ENCODE measurements around the gene PGAP3.
"Not testable (repeated sequence)": the region's sequence is repeated elsewhere in the genome, so short reads cannot be mapped to it uniquely, and the experiment has no call there.

Gene PGAP3

DNA sequence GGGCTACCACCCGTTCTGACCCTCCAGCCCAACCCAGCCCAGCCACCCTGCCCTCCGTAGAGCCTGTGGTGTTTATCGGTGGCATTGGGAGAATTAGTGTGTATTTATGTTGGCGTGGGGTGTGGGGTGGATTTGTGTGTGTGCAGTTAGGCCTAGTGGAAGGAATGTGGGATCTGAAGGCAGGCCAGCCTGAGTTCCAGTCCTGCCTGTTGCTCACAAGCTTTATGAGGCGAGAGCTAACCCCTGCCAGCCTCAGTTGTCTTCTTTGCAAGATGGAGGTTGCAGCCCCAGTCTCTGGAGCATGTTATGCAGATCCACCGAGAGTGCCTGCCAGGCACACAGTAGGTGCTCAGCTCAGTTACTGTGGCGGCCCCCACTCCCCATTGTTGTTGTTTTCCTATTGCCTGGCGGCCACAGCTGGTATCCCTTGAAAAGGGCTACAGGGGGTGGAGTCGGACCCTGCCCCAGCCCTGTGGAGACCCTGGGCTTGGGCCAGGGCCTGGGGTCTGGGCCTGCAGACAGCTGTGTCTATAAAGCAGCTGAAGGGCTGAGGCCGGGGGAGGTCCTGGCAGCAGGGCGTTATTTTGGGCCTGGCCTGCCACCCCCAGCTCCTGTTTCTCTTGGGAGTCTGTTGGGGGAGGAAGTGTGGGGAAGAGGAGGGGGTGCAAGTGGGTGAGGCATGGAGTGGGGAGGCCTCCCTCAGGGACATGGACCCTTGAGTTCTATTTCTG lies 17.1 kb upstream of the PGAP3 start:
- Mint-ChIP-seq H3K27ac (no peak overlapping the region), H3K4me1 (ENCODE audit: low read depth) (peaks cover 16% of the 10 kb centered on the region), H3K36me3 (ENCODE audit: low read depth) (no peaks in the 10 kb centered on the region), H3K4me3 (no peak overlapping the region), H3K9me3 (no peaks in the 10 kb centered on the region), H3K27me3 (peaks cover 19% of the 10 kb centered on the region)

DNA sequence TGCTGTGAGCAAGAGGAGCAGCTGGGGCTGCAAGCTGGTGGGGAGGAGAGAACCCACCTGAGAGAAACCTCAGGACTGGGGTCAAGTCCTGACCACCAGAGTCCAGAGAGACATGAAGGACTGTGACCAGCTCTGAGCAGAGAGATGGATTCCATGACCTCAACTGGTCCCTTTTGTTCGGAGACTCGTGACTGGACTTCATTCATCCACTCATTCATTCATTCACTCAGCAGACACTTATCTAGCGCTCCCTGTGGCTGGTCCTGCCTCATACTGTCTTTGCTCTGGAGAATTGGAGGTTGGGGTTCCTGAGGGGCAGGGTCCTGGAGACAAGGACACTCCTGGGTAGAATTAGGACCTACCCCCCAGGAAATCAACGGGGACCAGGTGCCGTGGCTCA lies 16.1 kb upstream of the PGAP3 start:
- Mint-ChIP-seq H3K27me3 (peaks cover 29% of the 10 kb centered on the region), H3K36me3 (ENCODE audit: low read depth) (no peaks in the 10 kb centered on the region), H3K4me1 (ENCODE audit: low read depth) (peaks cover 22% of the 10 kb centered on the region), H3K9me3 (no peaks in the 10 kb centered on the region), H3K4me3 (no peak overlapping the region), H3K27ac (no peak overlapping the region)

DNA sequence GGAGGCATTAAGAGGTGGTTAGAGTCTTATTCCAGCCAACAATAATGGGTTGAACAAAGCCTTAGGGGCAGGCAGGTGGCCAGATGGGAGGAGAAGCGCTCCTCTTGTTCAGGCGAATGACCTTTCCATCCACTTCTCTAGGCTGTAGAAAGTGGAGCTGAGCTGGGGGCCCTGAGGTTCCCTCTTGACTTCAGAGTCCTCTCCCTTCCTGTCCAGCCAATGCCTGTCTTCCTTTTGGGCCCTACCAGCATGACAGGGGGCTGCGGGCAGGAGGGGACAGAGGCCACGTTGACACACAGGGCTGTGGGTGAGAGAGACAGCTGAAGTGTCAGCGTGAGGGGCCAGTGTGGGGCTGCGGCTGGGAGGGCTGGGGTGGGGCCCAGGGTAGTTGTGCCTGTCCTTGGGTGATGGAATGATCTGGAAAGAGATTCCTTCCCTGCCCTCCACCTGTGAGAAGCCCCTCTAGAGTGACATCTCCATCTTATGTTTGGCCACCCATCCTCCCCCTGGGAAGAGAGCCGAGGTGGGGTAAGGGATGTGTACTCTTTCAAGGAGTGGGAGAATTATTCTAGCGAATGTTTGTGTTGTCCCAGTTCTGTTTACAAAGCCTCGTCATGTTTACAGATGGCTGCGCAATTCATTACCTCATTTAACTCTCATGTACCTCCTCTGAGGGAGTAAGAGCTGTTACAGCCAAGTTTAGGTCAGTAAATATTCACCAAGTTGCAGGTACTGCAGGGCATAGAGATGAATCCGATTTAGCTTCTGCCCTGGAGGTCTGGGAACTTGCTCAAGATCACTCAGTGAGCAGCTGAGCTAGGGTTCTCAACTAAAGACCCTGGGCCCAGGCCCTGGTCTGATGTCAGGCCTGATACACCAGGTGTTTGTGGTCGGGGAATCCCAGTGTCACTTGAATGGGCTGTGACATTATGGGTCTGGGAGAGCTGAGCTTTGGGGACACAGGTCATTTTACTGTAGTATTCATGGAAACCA lies 15.3 kb upstream of the PGAP3 start:
- no peak overlapping the region for H3K4me3 Mint-ChIP-seq
- H3K9me3 Mint-ChIP-seq = no peaks in the 10 kb centered on the region
- H3K27me3 Mint-ChIP-seq = peaks cover 36% of the 10 kb centered on the region
- H3K36me3 Mint-ChIP-seq (ENCODE audit: low read depth) = no peaks in the 10 kb centered on the region
- H3K4me1 Mint-ChIP-seq (ENCODE audit: low read depth) = peaks cover 22% of the 10 kb centered on the region
- H3K27ac Mint-ChIP-seq = peak overlapping the region; percentile 68

DNA sequence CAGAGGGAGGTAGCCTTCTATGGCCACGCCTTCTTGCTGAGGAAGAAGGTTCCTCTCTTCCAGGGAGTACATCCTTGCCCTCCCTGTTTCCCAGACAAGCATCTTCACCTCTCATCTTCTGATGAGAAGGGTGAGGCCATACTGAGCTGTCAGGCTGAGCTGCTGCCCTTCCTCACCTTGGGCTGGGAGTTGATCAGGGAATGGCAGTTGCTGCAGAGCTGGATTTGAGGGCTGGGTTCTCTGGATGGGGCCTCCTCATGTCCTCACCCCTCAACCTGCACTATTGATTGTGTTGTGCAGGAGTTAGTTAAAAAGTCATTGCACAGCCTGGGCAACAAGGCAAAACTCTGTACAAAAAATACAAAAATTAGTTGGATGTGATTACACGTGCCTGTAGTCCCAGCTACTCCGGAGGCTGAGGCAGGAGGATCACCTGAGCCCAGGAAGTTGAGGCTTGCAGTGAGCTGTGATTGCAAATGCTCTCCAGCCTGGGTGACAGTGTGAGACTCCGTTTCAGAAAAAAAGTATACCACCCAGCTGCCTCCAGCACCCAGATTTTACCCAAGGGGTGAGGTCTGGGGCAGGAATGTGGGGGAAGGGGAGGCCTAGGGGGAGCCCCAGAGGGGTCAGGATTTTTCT lies 14.0 kb upstream of the PGAP3 start:
- Mint-ChIP-seq H3K9me3 (no peaks in the 10 kb centered on the region), H3K27ac (no peak overlapping the region), H3K36me3 (ENCODE audit: low read depth) (no peaks in the 10 kb centered on the region), H3K4me1 (ENCODE audit: low read depth) (peaks cover 15% of the 10 kb centered on the region), H3K27me3 (peaks cover 39% of the 10 kb centered on the region), H3K4me3 (no peak overlapping the region)

DNA sequence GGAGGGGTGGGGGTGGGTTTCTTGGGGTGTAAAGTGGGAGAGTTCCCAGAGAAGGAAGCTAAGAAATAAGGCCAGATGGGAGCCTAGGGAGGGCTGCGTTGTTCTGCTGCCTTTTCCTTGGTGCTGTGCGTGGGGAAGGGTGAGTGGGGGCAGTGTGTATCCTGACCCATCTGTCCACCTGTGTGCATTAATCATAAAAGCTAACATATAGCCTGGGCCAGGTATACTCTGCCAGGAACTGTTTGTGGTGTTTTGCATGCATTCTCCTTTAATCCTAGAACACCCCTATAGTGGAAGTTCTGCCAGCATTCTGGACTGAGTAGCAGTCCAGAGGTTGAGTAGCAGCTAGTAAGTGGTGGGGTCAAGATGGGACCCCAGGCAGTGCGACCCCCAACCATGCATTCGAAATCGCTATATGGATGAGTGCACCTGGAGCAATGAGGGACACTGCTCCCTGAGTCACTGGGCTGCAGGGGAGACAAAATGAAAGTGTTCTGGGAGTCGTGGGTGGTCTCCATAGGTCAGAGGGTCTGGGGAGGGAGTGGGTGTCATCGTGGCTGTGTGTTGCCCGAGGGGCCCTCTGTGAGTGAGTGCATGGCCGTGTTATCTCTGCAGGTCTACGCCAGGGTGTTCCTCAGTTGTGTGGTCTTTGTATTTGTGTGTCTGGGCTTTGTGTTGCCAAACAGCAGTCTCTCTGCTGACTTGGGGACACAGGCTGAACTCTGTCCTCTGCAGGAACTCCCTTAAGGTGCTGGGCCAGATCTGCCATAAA lies 13.3 kb upstream of the PGAP3 start:
- no peak overlapping the region for H3K4me3 Mint-ChIP-seq

DNA sequence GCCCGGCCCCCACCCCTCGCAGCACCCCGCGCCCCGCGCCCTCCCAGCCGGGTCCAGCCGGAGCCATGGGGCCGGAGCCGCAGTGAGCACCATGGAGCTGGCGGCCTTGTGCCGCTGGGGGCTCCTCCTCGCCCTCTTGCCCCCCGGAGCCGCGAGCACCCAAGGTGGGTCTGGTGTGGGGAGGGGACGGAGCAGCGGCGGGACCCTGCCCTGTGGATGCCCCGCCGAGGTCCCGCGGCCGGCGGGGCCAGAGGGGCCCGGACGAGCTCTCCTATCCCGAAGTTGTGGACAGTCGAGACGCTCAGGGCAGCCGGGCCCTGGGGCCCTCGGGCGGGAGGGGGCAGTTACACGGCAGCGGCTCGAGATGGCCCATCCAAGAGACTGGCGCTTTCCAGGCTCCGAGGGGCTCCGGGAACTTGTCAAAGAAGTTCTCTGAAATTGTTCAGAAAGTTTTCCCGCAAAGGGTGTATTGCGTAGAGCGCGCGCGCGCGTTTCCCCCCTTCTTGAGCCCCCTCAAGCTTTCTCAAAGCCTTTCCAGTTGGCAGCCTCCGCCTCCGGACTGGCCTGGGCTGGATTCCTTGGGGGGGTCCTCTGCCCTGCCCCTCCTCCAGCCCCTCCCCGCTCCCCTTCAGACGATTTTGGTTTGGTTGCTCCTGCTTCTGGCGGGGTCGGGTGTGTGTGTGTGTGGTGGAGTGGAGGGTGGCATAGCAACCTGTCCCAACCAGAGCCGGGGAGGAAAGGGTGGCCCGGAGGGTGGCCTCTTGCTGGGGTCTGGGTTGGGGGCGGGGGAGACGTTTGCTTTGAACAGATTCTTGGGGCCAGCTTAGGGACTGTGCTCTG lies 12.5 kb upstream of the PGAP3 start:
- Mint-ChIP-seq H3K27ac (no peak overlapping the region), H3K9me3 (no peaks in the 10 kb centered on the region), H3K4me1 (ENCODE audit: low read depth) (peaks cover 12% of the 10 kb centered on the region), H3K36me3 (ENCODE audit: low read depth) (no peaks in the 10 kb centered on the region), H3K4me3 (no peak overlapping the region), H3K27me3 (peaks cover 39% of the 10 kb centered on the region)

More for the DNA sequence above, 13.3 kb upstream of the PGAP3 start:
- no peaks in the 10 kb centered on the region for H3K36me3 Mint-ChIP-seq (ENCODE audit: low read depth)
- no peak overlapping the region for H3K27ac Mint-ChIP-seq
- peaks cover 39% of the 10 kb centered on the region for H3K27me3 Mint-ChIP-seq
- H3K9me3 Mint-ChIP-seq = no peaks in the 10 kb centered on the region
- H3K4me1 Mint-ChIP-seq (ENCODE audit: low read depth) = peaks cover 12% of the 10 kb centered on the region

DNA sequence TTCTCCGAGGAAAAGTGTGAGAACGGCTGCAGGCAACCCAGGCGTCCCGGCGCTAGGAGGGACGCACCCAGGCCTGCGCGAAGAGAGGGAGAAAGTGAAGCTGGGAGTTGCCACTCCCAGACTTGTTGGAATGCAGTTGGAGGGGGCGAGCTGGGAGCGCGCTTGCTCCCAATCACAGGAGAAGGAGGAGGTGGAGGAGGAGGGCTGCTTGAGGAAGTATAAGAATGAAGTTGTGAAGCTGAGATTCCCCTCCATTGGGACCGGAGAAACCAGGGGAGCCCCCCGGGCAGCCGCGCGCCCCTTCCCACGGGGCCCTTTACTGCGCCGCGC lies 11.9 kb upstream of the PGAP3 start, which contains the start of gene ERBB2:
Gene ERBB2, plus strand, starts transcription at position 247 of the 330 bp plus-strand sequence. CDS start 175 bp downstream, outside the sequence.
- Mint-ChIP-seq H3K4me3 (no peak within 1 kb of the TSS), H3K27ac (no peak within 1 kb of the TSS), H3K9me3 (no peaks in the 10 kb centered on the region)

DNA sequence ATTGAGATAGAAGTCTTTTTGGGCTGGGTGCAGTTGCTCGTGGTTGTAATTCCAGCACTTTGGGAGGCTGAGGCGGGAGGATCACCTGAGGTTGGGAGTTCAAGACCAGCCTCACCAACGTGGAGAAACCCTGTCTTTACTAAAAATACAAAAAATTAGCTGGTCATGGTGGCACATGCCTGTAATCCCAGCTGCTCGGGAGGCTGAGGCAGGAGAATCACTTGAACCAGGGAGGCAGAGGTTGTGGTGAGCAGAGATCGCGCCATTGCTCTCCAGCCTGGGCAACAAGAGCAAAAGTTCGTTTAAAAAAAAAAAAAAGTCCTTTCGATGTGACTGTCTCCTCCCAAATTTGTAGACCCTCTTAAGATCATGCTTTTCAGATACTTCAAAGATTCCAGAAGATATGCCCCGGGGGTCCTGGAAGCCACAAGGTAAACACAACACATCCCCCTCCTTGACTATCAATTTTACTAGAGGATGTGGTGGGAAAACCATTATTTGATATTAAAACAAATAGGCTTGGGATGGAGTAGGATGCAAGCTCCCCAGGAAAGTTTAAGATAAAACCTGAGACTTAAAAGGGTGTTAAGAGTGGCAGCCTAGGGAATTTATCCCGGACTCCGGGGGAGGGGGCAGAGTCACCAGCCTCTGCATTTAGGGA lies 11.4 kb upstream of the PGAP3 start:
- H3K4me3 Mint-ChIP-seq; H3K27ac Mint-ChIP-seq; H3K9me3 Mint-ChIP-seq; H3K36me3 Mint-ChIP-seq (ENCODE audit: low read depth): not testable (repeated sequence)
- H3K27me3 Mint-ChIP-seq = peaks cover 39% of the 10 kb centered on the region
- H3K4me1 Mint-ChIP-seq (ENCODE audit: low read depth) = peaks cover 12% of the 10 kb centered on the region

More for the DNA sequence above, 11.9 kb upstream of the PGAP3 start, which contains the start of gene ERBB2:
- Mint-ChIP-seq H3K27me3 (peaks cover 39% of the 10 kb centered on the region), H3K4me1 (ENCODE audit: low read depth) (peaks cover 12% of the 10 kb centered on the region), H3K36me3 (ENCODE audit: low read depth) (no peaks in the 10 kb centered on the region)

DNA sequence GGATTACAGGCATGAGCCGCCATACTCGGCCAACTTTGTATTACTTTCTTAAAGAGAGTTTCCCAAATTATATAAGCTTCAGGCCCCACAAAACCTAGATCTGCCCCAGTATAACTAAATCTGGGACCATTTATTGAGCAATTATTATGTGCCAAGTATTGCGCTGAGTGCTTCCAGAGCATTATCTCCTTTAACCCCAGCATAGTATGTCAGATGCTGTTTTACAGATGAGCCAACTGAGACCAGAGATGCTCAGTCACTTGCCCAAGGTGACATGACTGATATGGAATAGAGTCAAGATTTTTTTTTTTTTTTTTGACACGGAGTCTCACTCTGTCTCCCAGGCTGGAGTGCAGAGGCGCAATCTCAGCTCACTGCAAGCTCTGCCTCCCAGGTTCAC lies 10.1 kb upstream of the PGAP3 start:
- peaks cover 39% of the 10 kb centered on the region for H3K27me3 Mint-ChIP-seq
- H3K27ac Mint-ChIP-seq = no peak overlapping the region
- peaks cover 5% of the 10 kb centered on the region for H3K4me1 Mint-ChIP-seq (ENCODE audit: low read depth)
- H3K36me3 Mint-ChIP-seq (ENCODE audit: low read depth) = no peaks in the 10 kb centered on the region
- H3K4me3 Mint-ChIP-seq = no peak overlapping the region
- no peaks in the 10 kb centered on the region for H3K9me3 Mint-ChIP-seq

DNA sequence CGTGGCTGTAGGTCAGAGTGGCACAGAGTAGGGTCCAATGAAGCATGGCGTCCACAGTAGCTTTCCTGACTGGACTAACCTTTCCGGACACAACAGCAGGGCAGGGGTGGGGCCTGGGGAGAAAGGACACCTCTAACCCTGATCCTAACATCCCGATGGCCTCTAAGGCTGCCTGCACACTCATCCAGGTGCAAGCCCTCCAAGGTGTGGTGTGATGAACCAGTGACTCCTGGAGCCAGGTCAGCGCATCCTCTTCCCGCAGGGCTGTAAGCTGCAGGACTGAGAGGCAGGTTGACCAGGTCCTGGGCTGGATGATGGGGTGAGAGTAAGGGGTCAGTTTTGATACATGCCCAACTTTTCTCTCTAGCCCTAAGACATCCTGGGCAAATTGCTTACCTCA lies 8.9 kb upstream of the PGAP3 start:
- Mint-ChIP-seq H3K36me3 (ENCODE audit: low read depth) (no peaks in the 10 kb centered on the region), H3K4me3 (no peak overlapping the region), H3K9me3 (no peaks in the 10 kb centered on the region), H3K4me1 (ENCODE audit: low read depth) (peaks cover 5% of the 10 kb centered on the region), H3K27me3 (peaks cover 33% of the 10 kb centered on the region), H3K27ac (no peak overlapping the region)

DNA sequence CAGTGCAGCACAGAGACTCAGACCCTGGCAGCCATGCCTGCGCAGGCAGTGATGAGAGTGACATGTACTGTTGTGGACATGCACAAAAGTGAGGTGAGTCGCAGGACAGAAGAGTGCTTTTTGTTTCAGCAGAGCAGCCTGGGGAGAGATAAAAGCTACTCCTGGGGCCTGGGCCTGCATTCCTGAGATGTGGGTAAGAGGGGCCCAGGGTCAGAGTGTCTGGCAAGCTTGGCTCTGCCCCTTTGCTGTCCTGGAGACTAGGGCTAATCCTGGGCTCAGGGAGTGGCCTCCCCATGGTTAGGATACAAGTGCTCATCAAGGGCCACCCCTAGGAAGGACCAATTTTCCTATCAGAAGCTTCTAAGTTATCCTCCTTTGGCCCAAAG lies 7.2 kb upstream of the PGAP3 start:
- peaks cover 20% of the 10 kb centered on the region for H3K27me3 Mint-ChIP-seq
- H3K4me1 Mint-ChIP-seq (ENCODE audit: low read depth) = peaks cover 5% of the 10 kb centered on the region
- no peaks in the 10 kb centered on the region for H3K9me3 Mint-ChIP-seq
- no peak overlapping the region for H3K4me3 Mint-ChIP-seq
- no peak overlapping the region for H3K27ac Mint-ChIP-seq
- H3K36me3 Mint-ChIP-seq (ENCODE audit: low read depth) = no peaks in the 10 kb centered on the region

DNA sequence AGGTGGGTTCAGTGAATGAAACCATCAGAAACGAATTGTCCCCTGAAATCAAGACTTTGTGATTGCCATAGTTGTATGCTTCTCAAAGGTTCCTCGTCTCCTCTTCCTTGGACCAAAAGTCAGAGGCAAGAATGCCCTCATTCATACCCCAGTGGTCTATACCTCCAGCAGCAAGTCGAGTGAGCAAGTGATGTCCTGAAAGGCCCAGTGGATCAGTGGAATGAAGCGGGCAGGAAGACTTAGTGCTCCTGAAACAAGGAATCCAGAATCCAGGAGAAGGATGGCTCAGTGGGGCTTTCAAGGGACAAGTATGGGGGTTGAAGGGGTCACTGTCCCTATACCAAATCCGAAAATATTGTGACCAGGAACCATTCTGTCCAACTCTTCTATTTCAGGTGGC lies 6.7 kb upstream of the PGAP3 start:
- Mint-ChIP-seq H3K4me3 (no peak overlapping the region), H3K36me3 (ENCODE audit: low read depth) (no peaks in the 10 kb centered on the region), H3K27ac (no peak overlapping the region), H3K9me3 (no peaks in the 10 kb centered on the region), H3K27me3 (peaks cover 16% of the 10 kb centered on the region), H3K4me1 (ENCODE audit: low read depth) (peaks cover 2% of the 10 kb centered on the region)

DNA sequence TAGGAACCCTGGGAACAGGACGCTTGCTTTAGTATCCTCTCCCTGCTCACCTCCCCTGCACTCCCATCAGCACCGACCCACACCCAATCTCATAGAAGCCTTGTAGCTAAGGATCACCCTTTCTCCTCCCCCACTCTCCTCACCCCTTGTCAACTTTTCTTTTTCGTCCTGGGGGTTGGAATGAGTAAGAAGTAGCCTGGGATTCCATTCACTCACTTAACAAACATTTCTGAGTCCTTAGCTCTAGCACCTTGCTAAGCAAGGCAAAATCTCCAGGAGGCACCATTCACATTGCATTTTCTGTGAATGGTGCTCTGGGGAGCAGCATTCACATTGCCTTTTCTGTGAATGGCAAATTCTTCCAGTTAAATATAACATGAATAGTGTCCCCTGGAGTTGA lies 1.1 kb upstream of the PGAP3 start:
- Mint-ChIP-seq H3K36me3 (ENCODE audit: low read depth) (peaks cover 4% of the 10 kb centered on the region), H3K27me3 (no peaks in the 10 kb centered on the region), H3K27ac (no peak overlapping the region), H3K4me1 (ENCODE audit: low read depth) (peaks cover 23% of the 10 kb centered on the region), H3K4me3 (peak overlapping the region; percentile 87), H3K9me3 (no peaks in the 10 kb centered on the region)

Measured in stimulated activated naive CD8-positive, alpha-beta T cell treated with anti-CD3 and anti-CD28 coated beads, Interleukin-15, Interleukin-2, amounts not matched to agents 100 ng/mL and 50 ng/mL, for 24 hours (primary cell).